ENCODE data around the gene OFD1.

- TF ChIP-seq CTCF (IDR thresholded peaks at IDR 0.05; ENCODE audit: poor library complexity) (no peak), EZH2 (IDR thresholded peaks at IDR 0.05; ENCODE audit: borderline replicate concordance) (no peak), EZH2phosphoT487 (IDR thresholded peaks at IDR 0.05; ENCODE audit: low read depth, severe bottlenecking, unreplicated experiment) (no peak)
These were observed 31.0 kb upstream of the OFD1 start for GRCh38 chrX:13703589-13703988.

Data from hepatocyte (in vitro differentiated cells).